Fibroblast of villous mesenchyme (primary cell): Measurements from ENCODE around the gene EFEMP1. TPM values are rescaled to one million over a fixed set of nuclear protein-coding genes. Genes with fewer than 3 reads are reported as not detected.
A peak's percentile ranks its signal among the peaks of the same experiment; 100 is the strongest.

Experiments used
- DNase-seq: peaks from one replicate; pipeline ENCODE4 v3.0.0-alpha.2; 2010; ENCODE audit warnings: low read depth
- H3K4me3 ChIP-seq: 2 replicates; pipeline ENCODE4 v1.5.1; 2011; ENCODE audit warnings: low read depth, mild to moderate bottlenecking, low read length
- CTCF ChIP-seq: IDR thresholded peaks from 2 replicates; pipeline ENCODE4 v1.5.1; 2012; ENCODE audit warnings: low read depth, mild to moderate bottlenecking, low read length; ENCODE audit not compliant: insufficient read depth
- total RNA-seq: library from RNA; depleted of rRNA; stranded (reverse); fragments of >200 nt; gene quantifications from 2 replicates; pipeline ENCODE4 v1.2.3, GENCODE V29; 2012

Gene EFEMP1
- total RNA-seq, 1 donor, result 22.9 TPM

- no peak for DNase-seq
- TF ChIP-seq CTCF, result no peak
- no peak overlapping the region for H3K4me3 ChIP-seq
These were observed 63.7 kb downstream of the EFEMP1 start for GRCh38 chr2:55859875-55860274.

GRCh38 chr2:55857766-55858165 is 65.8 kb downstream of the EFEMP1 start:
- H3K4me3 ChIP-seq, result no peak overlapping the region
- TF ChIP-seq CTCF, result no peak
- no peak for DNase-seq

GRCh38 chr2:55856936-55857335 is 66.6 kb downstream of the EFEMP1 start:
- DNase-seq, result peak; percentile 71
- no peak overlapping the region for H3K4me3 ChIP-seq
- TF ChIP-seq CTCF, result no peak

GRCh38 chr2:55848096-55848495 is 75.5 kb downstream of the EFEMP1 start:
- no peak overlapping the region for H3K4me3 ChIP-seq
- DNase-seq, result no peak
- no peak for TF ChIP-seq CTCF

- H3K4me3 ChIP-seq, result no peak overlapping the region
- no peak for DNase-seq
These were observed 77.2 kb downstream of the EFEMP1 start for GRCh38 chr2:55846426-55846825.

GRCh38 chr2:55844986-55845385 is 78.6 kb downstream of the EFEMP1 start:
- no peak for TF ChIP-seq CTCF
- H3K4me3 ChIP-seq, result no peak overlapping the region
- no peak for DNase-seq

More at GRCh38 chr2:55846426-55846825, 77.2 kb downstream of the EFEMP1 start:
- TF ChIP-seq CTCF, result no peak

GRCh38 chr2:55843994-55844345 is 79.6 kb downstream of the EFEMP1 start:
- DNase-seq, result no peak

More at GRCh38 chr2:55843994-55844345, 79.6 kb downstream of the EFEMP1 start:
- no peak for TF ChIP-seq CTCF
- H3K4me3 ChIP-seq, result no peak overlapping the region
